GM06990 (cell line): ENCODE measurements around the gene CFAP43.
A peak's percentile ranks its signal among the peaks of the same experiment; 100 is the strongest.

Experiments used
- DNase-seq: peaks from one replicate; pipeline ENCODE4 v3.0.0-alpha.2; 2011; ENCODE audit not compliant: insufficient read length; ENCODE audit errors: extremely low read depth
- H3K27me3 ChIP-seq: replicated peaks from 2 replicates; pipeline ENCODE4 v1.6.0; 2011; ENCODE audit warnings: low read length; ENCODE audit not compliant: control insufficient read depth, insufficient read depth
- H3K36me3 ChIP-seq: 2 replicates; pipeline ENCODE4 v1.5.1; 2011; ENCODE audit warnings: low read length; ENCODE audit not compliant: control insufficient read depth, insufficient read depth
- H3K4me3 ChIP-seq: replicated peaks from 2 replicates; pipeline ENCODE4 v1.5.1; 2011; ENCODE audit warnings: low read depth, mild to moderate bottlenecking, control low read depth, low read length
- CTCF ChIP-seq: IDR thresholded peaks from 2 replicates; pipeline ENCODE4 v1.5.1; 2011; ENCODE audit warnings: low read length, control low read depth, mild to moderate bottlenecking, inconsistent platforms; ENCODE audit not compliant: insufficient read depth, poor library complexity, severe bottlenecking

CFAP43 gene

GRCh38 chr10:104084482-104085142 is 147.6 kb downstream of the CFAP43 start:
- no peak for DNase-seq
- no peak overlapping the region for H3K4me3 ChIP-seq
- no peaks in the 10 kb centered on the region for H3K36me3 ChIP-seq
- H3K27me3 ChIP-seq, result no peaks in the 10 kb centered on the region; the same call in 1 of the 2 replicates
- TF ChIP-seq CTCF, result no peak

- no peak for TF ChIP-seq CTCF
- no peak for DNase-seq
- H3K36me3 ChIP-seq, result no peaks in the 10 kb centered on the region
- no peak overlapping the region for H3K4me3 ChIP-seq
- no peaks in the 10 kb centered on the region for H3K27me3 ChIP-seq
Measured at GRCh38 chr10:104081998-104082397, 150.2 kb downstream of the CFAP43 start.

- H3K36me3 ChIP-seq, result no peaks in the 10 kb centered on the region
- DNase-seq, result no peak
- peak; percentile 55 for TF ChIP-seq CTCF
- no peaks in the 10 kb centered on the region; the same call in 1 of the 2 replicates for H3K27me3 ChIP-seq
- H3K4me3 ChIP-seq, result no peak overlapping the region
Measured at GRCh38 chr10:104080762-104081161, 151.4 kb downstream of the CFAP43 start.
